Liver (tissue), 3 donors: ENCODE data around the gene GALK1.

ENCODE experiments used
- RXRA ChIP-seq, 2 donors: IDR thresholded peaks; 2 replicates each; pipeline ENCODE4 v1.6.1; 2017 to 2018; ENCODE audit warnings: antibody characterized with exemption in 2 of 2, mild to moderate bottlenecking in 1 of 2
- SP1 ChIP-seq: IDR thresholded peaks from 2 replicates; pipeline ENCODE4 v1.6.1; 2018; ENCODE audit warnings: antibody characterized with exemption, mild to moderate bottlenecking
- TAF1 ChIP-seq: conservative IDR thresholded peaks from 2 replicates; pipeline ENCODE4 v1.6.1; 2016; ENCODE audit warnings: antibody characterized with exemption, mild to moderate bottlenecking
- TF ChIP-seq, protein P1 (sequence below): fragments of 150-350 bp; IDR thresholded peaks from 2 replicates; pipeline ENCODE4 v1.5.1; 2017; ENCODE audit warnings: improper control_type of control experiment, low read depth, low read length; ENCODE audit not compliant: missing input control
- TF ChIP-seq, protein P2 (sequence below): IDR thresholded peaks from 2 replicates; pipeline ENCODE4 v1.6.1; 2016; ENCODE audit warnings: antibody characterized with exemption
- TF ChIP-seq, protein P3 (sequence below): IDR thresholded peaks from 2 replicates; pipeline ENCODE4 v1.6.1; 2016; ENCODE audit warnings: antibody characterized with exemption, mild to moderate bottlenecking
- TF ChIP-seq, protein P4 (sequence below): IDR thresholded peaks from 2 replicates; pipeline ENCODE4 v1.6.1; 2016; ENCODE audit warnings: antibody characterized with exemption
- donor health status: healthy.
- donor health status: healthy.

DNA sequence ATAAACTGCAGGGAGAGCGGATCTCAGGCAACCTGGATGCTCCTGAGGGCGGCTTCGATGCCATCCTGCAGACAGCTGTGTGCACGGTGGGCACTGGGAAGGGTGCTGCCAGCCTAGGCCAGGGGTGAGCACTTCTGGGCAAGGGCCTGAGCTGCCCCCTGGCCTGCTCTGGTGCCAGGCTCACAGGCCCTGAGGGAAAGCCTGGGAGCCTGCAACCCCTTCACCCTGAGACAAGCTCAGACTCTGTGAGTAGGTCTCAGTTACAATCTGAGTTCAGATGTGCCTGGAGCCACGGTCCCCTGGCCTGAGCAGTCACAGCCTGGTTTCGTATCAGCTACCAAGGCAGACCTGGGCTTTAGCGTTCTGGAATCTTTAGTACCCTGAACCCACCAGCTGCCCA lies 35.6 kb downstream of the GALK1 start:
- TF ChIP-seq, protein P1, sequence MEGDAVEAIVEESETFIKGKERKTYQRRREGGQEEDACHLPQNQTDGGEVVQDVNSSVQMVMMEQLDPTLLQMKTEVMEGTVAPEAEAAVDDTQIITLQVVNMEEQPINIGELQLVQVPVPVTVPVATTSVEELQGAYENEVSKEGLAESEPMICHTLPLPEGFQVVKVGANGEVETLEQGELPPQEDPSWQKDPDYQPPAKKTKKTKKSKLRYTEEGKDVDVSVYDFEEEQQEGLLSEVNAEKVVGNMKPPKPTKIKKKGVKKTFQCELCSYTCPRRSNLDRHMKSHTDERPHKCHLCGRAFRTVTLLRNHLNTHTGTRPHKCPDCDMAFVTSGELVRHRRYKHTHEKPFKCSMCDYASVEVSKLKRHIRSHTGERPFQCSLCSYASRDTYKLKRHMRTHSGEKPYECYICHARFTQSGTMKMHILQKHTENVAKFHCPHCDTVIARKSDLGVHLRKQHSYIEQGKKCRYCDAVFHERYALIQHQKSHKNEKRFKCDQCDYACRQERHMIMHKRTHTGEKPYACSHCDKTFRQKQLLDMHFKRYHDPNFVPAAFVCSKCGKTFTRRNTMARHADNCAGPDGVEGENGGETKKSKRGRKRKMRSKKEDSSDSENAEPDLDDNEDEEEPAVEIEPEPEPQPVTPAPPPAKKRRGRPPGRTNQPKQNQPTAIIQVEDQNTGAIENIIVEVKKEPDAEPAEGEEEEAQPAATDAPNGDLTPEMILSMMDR: no peak
- no peak for TF ChIP-seq TAF1
- TF ChIP-seq, protein P2, sequence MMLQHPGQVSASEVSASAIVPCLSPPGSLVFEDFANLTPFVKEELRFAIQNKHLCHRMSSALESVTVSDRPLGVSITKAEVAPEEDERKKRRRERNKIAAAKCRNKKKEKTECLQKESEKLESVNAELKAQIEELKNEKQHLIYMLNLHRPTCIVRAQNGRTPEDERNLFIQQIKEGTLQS: no peak
- no peak for TF ChIP-seq SP1
- TF ChIP-seq, protein P3, sequence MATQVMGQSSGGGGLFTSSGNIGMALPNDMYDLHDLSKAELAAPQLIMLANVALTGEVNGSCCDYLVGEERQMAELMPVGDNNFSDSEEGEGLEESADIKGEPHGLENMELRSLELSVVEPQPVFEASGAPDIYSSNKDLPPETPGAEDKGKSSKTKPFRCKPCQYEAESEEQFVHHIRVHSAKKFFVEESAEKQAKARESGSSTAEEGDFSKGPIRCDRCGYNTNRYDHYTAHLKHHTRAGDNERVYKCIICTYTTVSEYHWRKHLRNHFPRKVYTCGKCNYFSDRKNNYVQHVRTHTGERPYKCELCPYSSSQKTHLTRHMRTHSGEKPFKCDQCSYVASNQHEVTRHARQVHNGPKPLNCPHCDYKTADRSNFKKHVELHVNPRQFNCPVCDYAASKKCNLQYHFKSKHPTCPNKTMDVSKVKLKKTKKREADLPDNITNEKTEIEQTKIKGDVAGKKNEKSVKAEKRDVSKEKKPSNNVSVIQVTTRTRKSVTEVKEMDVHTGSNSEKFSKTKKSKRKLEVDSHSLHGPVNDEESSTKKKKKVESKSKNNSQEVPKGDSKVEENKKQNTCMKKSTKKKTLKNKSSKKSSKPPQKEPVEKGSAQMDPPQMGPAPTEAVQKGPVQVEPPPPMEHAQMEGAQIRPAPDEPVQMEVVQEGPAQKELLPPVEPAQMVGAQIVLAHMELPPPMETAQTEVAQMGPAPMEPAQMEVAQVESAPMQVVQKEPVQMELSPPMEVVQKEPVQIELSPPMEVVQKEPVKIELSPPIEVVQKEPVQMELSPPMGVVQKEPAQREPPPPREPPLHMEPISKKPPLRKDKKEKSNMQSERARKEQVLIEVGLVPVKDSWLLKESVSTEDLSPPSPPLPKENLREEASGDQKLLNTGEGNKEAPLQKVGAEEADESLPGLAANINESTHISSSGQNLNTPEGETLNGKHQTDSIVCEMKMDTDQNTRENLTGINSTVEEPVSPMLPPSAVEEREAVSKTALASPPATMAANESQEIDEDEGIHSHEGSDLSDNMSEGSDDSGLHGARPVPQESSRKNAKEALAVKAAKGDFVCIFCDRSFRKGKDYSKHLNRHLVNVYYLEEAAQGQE: no peak
- no peak for TF ChIP-seq RXRA (IDR thresholded peaks at IDR 0.05)
- TF ChIP-seq, protein P4, sequence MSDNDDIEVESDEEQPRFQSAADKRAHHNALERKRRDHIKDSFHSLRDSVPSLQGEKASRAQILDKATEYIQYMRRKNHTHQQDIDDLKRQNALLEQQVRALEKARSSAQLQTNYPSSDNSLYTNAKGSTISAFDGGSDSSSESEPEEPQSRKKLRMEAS: no peak
